Measurements from ENCODE around the gene EPB41L4B. TPM values are rescaled to one million over a fixed set of nuclear protein-coding genes. Genes with fewer than 3 reads are reported as not detected.
A peak's percentile ranks its signal among the peaks of the same experiment; 100 is the strongest.

EPB41L4B gene
- total RNA-seq, 2 donors from 2014 or later = 6.4 to 6.6 TPM

- TF ChIP-seq CTCF (conservative IDR thresholded peaks at IDR 0.05) = no peak
- Mint-ChIP-seq H3K9me3 (no peaks in the 10 kb centered on the region), H3K27me3 (ENCODE audit: insufficient read depth) (no peaks in the 10 kb centered on the region), H3K4me3 (no peak overlapping the region), H3K27ac (peak overlapping the region; percentile 7), H3K36me3 (ENCODE audit: low read depth) (peaks cover 5% of the 10 kb centered on the region), H3K4me1 (peaks cover 4% of the 10 kb centered on the region)
- Histone ChIP-seq H3K9me3 (ENCODE audit: control insufficient read depth, low read length) (no peaks in the 10 kb centered on the region), H3K27me3 (ENCODE audit: control insufficient read depth, insufficient read depth, low read length, poor library complexity, severe bottlenecking) (no peaks in the 10 kb centered on the region), H3K9ac (ENCODE audit: extremely low read depth, low read length, poor library complexity, severe bottlenecking) (no peak overlapping the region), H3K27ac (ENCODE audit: low read depth, low read length) (no peak overlapping the region), H3K36me3 (ENCODE audit: control insufficient read depth, insufficient read depth, low read length) (no peaks in the 10 kb centered on the region), H3K4me3 (ENCODE audit: low read length) (no peak overlapping the region), H3K4me1 (ENCODE audit: control insufficient read depth, insufficient read depth, low read length) (no peaks in the 10 kb centered on the region)
- peak; percentile 45 for DNase-seq
- 67 to 86% methylated on average over 2 of the region's 2 CpGs for WGBS, 2 experiments (ENCODE audit: insufficient coverage in 1 of 2, insufficient read length in 1 of 2)
Measured at GRCh38 chr9:109242014-109242413, 78.8 kb downstream of the EPB41L4B start.

- H3K4me1 Mint-ChIP-seq = peaks cover 4% of the 10 kb centered on the region
- no peak for TF ChIP-seq CTCF (conservative IDR thresholded peaks at IDR 0.05)
- no peak overlapping the region for H3K27ac Mint-ChIP-seq
- Histone ChIP-seq H3K27me3 (ENCODE audit: control insufficient read depth, insufficient read depth, low read length, poor library complexity, severe bottlenecking) (no peaks in the 10 kb centered on the region), H3K4me3 (ENCODE audit: low read length) (no peak overlapping the region), H3K27ac (ENCODE audit: low read depth, low read length) (no peak overlapping the region), H3K9me3 (ENCODE audit: control insufficient read depth, low read length) (no peaks in the 10 kb centered on the region), H3K36me3 (ENCODE audit: control insufficient read depth, insufficient read depth, low read length) (no peaks in the 10 kb centered on the region), H3K4me1 (ENCODE audit: control insufficient read depth, insufficient read depth, low read length) (no peaks in the 10 kb centered on the region), H3K9ac (ENCODE audit: extremely low read depth, low read length, poor library complexity, severe bottlenecking) (no peak overlapping the region)
- 94 to 100% methylated on average over 2 to 3 of the region's 3 CpGs for WGBS, 2 experiments (ENCODE audit: insufficient coverage in 1 of 2, insufficient read length in 1 of 2)
- DNase-seq = no peak
- no peaks in the 10 kb centered on the region for H3K27me3 Mint-ChIP-seq (ENCODE audit: insufficient read depth)
- H3K9me3 Mint-ChIP-seq = no peaks in the 10 kb centered on the region
- H3K4me3 Mint-ChIP-seq = no peak overlapping the region
- H3K36me3 Mint-ChIP-seq (ENCODE audit: low read depth) = peaks cover 5% of the 10 kb centered on the region
Measured at GRCh38 chr9:109241207-109241606, 79.7 kb downstream of the EPB41L4B start.

GRCh38 chr9:109239240-109239639, 81.6 kb downstream of the EPB41L4B start:
- no peaks in the 10 kb centered on the region for H3K9me3 Mint-ChIP-seq
- H3K27ac Mint-ChIP-seq = no peak overlapping the region
- Histone ChIP-seq H3K4me1 (ENCODE audit: control insufficient read depth, insufficient read depth, low read length) (no peaks in the 10 kb centered on the region), H3K27me3 (ENCODE audit: control insufficient read depth, insufficient read depth, low read length, poor library complexity, severe bottlenecking) (no peaks in the 10 kb centered on the region), H3K9me3 (ENCODE audit: control insufficient read depth, low read length) (no peaks in the 10 kb centered on the region), H3K9ac (ENCODE audit: extremely low read depth, low read length, poor library complexity, severe bottlenecking) (no peak overlapping the region), H3K36me3 (ENCODE audit: control insufficient read depth, insufficient read depth, low read length) (no peaks in the 10 kb centered on the region), H3K4me3 (ENCODE audit: low read length) (no peak overlapping the region), H3K27ac (ENCODE audit: low read depth, low read length) (no peak overlapping the region)
- DNase-seq = no peak
- no peaks in the 10 kb centered on the region for H3K27me3 Mint-ChIP-seq (ENCODE audit: insufficient read depth)
- no peak for TF ChIP-seq CTCF (conservative IDR thresholded peaks at IDR 0.05)
- 87 to 95% methylated on average over 3 of the region's 3 CpGs for WGBS, 2 experiments (ENCODE audit: insufficient coverage in 1 of 2, insufficient read length in 1 of 2)
- H3K36me3 Mint-ChIP-seq (ENCODE audit: low read depth) = peaks cover 5% of the 10 kb centered on the region
- H3K4me3 Mint-ChIP-seq = no peak overlapping the region
- no peaks in the 10 kb centered on the region for H3K4me1 Mint-ChIP-seq
